ENCODE measurements around the gene MIPEP.

MIPEP gene

DNA sequence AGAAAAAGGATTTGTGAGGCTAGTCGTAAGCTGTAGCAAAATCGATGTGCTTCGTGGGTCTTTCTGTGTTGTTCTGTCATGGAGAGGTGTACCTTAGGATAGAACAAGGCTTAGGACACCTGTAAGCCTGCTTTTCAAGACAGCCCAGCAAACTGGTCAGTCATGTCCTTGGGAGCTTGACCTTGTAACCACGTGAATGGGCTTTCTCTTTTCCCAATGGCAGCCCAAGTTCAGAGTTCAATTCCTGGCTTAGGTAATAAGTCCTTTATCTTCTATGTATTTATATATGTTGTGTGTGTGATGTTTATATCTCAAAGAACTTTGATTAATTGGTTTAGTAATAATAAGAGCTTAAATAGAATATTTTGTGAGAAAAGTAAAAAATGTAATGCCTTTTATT lies 206.1 kb downstream of the MIPEP start:
- no peak overlapping the region for H3K4me3 ChIP-seq (ENCODE audit: low read depth, low read length)
- no peak overlapping the region for H3K27ac ChIP-seq (ENCODE audit: low read depth, low read length)
- H3K9me3 ChIP-seq (ENCODE audit: control insufficient read depth, insufficient read depth, low read length) = peaks cover 32% of the 10 kb centered on the region
- no peaks in the 10 kb centered on the region for H3K36me3 ChIP-seq (ENCODE audit: control insufficient read depth, insufficient read depth, low read length)
- H3K9ac ChIP-seq (ENCODE audit: low read depth, low read length) = no peak overlapping the region
- peaks cover 4% of the 10 kb centered on the region; the same call in 1 of the 2 replicates for H3K4me1 ChIP-seq (ENCODE audit: control insufficient read depth, insufficient read depth, low read length)
- no peaks in the 10 kb centered on the region for H3K27me3 ChIP-seq (ENCODE audit: control insufficient read depth, insufficient read depth, low read length)

DNA sequence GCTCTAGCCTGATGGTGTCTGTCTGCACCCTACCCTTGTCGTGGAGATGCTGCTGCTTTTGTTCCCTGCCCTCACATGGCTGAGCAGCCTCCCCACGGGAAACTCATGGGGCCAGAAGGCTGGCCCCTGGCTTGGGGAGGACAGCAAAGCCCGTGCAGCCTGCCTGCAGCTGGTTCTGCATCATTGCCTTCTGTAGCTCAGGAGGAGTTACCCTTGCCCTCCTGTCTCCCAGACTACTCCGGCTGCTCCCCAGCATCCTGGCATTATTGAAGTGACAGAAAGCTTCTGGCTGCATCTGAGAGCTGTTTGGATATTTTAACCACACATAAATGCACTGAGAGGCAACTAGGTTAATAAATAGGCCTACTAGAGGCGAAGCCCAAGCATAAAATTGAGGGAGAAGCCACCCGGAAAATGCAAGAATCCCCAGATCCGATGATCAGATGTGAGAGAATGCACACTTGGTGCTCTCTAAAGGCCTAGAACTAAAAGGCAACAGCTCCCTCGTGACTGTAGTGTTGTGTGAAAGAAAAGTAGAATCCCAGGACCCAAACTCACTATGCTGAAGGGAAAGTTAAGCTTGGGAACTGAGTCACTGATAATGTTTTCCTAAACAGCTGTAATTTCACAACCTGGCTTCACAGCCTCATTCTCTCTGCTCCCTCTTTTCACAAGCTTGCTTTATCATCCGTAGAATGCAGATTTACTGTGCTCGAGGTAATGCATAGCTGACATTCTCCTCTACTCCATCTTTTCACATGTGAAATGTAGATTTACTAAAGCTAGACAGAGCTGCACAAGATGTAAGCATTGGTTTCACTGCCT lies 208.1 kb downstream of the MIPEP start:
- Histone ChIP-seq H3K27me3 (ENCODE audit: control insufficient read depth, insufficient read depth, low read length) (no peaks in the 10 kb centered on the region), H3K9me3 (ENCODE audit: control insufficient read depth, insufficient read depth, low read length) (peaks cover 38% of the 10 kb centered on the region), H3K9ac (ENCODE audit: low read depth, low read length) (no peak overlapping the region), H3K27ac (ENCODE audit: low read depth, low read length) (no peak overlapping the region), H3K4me1 (ENCODE audit: control insufficient read depth, insufficient read depth, low read length) (peaks cover 4% of the 10 kb centered on the region; the same call in 1 of the 2 replicates), H3K4me3 (ENCODE audit: low read depth, low read length) (no peak overlapping the region), H3K36me3 (ENCODE audit: control insufficient read depth, insufficient read depth, low read length) (no peaks in the 10 kb centered on the region)

Measured in HUES48 (cell line).